ENCODE results near the gene TIFAB.
"Not testable (repeated sequence)": the region's sequence is repeated elsewhere in the genome, so short reads cannot be mapped to it uniquely, and the experiment has no call there.

Gene TIFAB, protein sequence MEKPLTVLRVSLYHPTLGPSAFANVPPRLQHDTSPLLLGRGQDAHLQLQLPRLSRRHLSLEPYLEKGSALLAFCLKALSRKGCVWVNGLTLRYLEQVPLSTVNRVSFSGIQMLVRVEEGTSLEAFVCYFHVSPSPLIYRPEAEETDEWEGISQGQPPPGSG

DNA sequence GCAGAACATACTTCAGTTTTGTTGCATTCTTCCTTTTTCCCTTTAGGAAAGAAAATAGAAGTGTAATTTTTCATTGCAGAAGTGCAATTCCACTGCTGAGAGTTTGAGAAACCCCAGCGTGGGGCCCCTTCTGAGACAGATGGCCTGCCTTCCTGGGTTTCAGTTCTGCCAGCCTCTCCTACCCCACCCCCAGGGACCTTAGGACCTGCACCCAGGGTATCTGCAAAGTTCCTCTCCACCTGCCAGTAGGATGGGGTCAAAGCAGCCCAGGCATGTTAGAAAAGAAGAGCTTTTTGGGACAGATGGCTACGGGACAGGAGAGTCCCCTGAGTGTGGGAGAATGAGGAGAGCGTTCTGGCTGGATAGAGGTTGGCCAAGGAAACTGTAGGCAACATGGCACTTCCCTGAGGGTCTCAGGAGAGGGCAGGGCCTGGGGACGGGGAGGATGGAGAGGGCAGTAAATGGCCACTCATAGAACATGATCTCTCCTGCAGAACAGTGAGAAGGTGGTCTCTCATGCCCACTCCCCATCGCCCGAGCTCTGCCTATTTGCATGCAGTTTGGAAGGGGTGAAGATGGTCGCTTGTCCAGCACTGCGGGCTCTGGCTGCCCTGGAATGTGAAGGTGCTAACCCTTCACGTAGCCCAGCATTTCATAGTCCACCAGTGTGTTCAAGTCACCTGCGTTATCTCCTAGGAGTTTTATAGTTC, at the start of gene TIFAB:
TSS of gene TIFAB (minus strand) at position 31 of the 710 bp plus-strand sequence. CDS start 2,412 bp downstream, outside the sequence.
- TF ChIP-seq, protein P1, sequence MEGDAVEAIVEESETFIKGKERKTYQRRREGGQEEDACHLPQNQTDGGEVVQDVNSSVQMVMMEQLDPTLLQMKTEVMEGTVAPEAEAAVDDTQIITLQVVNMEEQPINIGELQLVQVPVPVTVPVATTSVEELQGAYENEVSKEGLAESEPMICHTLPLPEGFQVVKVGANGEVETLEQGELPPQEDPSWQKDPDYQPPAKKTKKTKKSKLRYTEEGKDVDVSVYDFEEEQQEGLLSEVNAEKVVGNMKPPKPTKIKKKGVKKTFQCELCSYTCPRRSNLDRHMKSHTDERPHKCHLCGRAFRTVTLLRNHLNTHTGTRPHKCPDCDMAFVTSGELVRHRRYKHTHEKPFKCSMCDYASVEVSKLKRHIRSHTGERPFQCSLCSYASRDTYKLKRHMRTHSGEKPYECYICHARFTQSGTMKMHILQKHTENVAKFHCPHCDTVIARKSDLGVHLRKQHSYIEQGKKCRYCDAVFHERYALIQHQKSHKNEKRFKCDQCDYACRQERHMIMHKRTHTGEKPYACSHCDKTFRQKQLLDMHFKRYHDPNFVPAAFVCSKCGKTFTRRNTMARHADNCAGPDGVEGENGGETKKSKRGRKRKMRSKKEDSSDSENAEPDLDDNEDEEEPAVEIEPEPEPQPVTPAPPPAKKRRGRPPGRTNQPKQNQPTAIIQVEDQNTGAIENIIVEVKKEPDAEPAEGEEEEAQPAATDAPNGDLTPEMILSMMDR (IDR thresholded peaks at IDR 0.05; ENCODE audit: low read depth, low read length), result no peak
- H3K4me3 ChIP-seq (ENCODE audit: low read depth, low read length), result no peak within 1 kb of the TSS

DNA sequence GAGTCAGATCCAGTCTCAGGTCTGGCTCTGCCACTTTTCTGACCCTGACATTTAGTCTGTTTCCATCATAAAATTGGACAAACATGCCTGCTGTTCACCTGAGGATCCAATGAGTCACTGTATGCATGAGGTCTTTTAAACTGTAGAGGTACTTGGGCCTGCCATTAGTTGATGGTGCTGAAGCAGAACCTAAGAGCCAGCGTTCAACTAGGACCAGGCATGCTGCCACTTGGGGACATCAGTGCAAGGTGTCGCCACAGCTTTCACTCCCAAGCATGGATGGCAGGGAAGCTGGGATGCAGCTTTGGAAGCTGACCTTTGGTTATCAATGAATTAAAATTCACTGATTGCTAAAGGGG, 46.5 kb upstream of the TIFAB start:
- no peak overlapping the region for H3K4me3 ChIP-seq (ENCODE audit: low read depth, low read length)
- TF ChIP-seq, protein P1 (IDR thresholded peaks at IDR 0.05; ENCODE audit: low read depth, low read length), result no peak

DNA sequence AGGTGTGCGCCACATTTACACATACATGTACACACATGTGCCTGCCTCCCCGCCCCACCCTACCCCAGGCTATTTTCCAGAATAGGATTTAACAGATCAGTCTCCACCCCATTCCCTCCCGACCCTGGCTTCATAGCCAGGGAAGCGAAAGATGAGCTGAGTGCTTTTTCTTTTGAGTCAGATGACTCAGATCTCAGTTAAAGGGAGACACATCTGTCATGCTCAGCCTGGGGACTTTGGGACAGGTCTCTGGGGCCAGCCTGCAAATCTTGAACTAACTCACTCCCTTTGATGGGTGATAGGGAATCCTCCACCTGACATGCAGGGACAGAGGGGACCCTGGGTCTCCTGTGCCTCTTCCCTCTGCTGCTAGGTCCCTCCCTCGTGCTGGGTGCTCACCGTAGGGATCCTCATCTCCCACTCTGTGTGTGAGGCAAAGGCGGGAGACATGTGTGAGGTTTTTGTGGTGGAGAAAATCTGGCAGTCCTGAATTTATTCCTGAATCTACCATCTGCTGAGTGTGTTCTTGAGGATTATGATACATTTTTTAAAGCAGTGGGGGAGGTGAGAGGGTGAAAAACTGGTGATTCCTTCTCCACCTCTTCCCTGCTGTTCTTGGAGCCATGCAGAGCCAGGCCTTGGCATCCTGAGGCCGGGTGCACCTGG, 46.0 kb upstream of the TIFAB start:
- TF ChIP-seq, protein P1 (IDR thresholded peaks at IDR 0.05; ENCODE audit: low read depth, low read length), result no peak
- no peak overlapping the region for H3K4me3 ChIP-seq (ENCODE audit: low read depth, low read length)

DNA sequence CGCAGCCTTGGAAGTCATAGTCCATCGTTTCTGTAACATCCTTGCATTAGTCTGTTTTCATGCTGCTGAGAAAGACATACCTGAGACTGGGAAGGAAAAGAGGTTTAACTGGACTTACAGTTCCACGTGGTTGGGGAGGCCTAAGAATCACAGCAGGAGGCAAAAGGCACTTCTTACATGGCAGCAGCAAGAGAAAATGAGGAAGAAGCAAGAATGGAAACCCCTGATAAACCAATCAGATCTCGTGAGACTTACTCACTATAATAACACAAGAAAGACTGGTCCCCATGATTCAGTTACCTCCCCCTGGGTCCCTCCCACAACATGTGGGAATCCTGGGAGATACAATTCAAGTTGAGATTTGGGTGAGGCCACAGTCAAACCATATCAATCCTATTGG, 43.4 kb upstream of the TIFAB start:
- not testable (repeated sequence) for H3K4me3 ChIP-seq (ENCODE audit: low read depth, low read length)

DNA sequence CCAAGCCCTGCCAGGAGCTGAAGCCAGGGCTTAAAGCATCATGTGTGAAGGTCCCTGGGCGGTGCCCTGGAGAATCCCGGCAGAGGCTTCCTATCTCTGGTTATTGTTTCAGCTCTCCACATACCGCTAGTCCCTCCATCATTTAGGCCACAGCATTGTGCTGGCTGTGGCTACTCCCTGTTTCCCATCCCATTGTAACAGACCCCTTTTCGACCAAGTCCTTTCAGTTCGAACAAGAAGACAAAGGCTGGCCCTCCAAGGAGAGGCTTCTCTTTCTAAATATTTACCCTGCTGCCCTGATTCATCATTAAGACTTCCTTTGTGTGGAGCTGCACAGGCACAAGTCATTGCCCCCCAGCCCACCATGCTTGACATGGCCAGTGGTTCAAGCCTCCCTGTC, 42.0 kb upstream of the TIFAB start:
- no peak overlapping the region for H3K4me3 ChIP-seq (ENCODE audit: low read depth, low read length)

DNA sequence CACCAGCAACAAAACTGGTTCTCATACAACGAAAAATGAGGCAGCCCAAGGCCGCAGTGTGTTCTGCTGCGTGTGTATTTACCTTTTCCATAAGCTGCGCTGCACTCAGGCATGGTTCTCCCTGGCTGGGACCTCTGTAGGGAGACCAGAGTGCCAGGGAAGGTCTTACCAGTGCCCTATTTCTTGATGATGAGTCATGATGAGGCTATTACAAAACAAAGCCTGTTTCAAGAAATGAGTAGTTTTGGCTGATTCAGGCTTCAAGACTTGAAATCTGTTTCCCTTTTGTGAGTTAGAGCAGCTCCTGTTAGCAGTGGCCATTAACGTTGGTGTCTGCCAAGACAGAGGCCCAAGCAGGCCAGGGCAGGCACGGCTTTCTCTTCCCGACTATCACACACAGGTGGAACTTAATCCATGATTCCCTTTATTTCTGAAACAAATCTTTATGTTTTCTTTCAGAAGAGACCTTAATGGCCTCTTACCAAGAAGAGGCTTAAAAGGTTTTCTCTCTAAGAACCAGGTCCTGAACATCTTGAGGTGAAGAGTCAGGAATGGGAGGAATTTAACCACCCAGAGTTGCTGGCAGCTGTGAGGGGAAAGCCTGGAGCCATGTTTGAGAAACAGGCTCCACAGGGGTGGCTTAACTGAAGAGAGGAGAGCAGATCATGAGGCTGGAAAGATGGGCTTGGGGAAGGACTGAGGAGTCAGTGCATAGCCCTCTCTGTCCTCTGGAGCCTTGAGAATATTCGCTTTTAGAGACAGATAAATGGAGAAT, 41.4 kb upstream of the TIFAB start:
- H3K4me3 ChIP-seq (ENCODE audit: low read depth, low read length), result no peak overlapping the region
- TF ChIP-seq, protein P1 (IDR thresholded peaks at IDR 0.05; ENCODE audit: low read depth, low read length), result no peak

More for the DNA sequence above, 42.0 kb upstream of the TIFAB start:
- TF ChIP-seq, protein P1 (IDR thresholded peaks at IDR 0.05; ENCODE audit: low read depth, low read length), result no peak

DNA sequence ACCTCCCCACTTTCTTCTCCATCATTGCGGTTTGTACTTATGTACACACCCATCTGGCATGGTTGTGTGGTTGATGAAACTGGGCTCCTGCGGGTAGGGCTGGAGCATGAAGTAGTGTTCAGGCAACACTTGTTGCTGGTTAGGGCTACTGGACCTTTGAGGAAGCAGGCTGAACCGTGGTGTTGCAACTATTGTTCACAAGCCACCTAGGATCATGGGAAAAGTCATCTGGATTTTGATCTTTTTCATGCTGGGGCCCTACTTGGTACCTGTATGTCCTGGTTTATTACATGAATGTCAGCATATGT, 40.1 kb upstream of the TIFAB start:
- TF ChIP-seq, protein P1 (IDR thresholded peaks at IDR 0.05; ENCODE audit: low read depth, low read length), result no peak
- H3K4me3 ChIP-seq (ENCODE audit: low read depth, low read length), result no peak overlapping the region
